CMK (cell line): ENCODE results near the gene MAP3K10.
"Not testable (repeated sequence)": the region's sequence is repeated elsewhere in the genome, so short reads cannot be mapped to it uniquely, and the experiment has no call there.

Experiments used
- DNase-seq: peaks from one replicate; pipeline ENCODE4 v3.0.0-alpha.2; 2010; ENCODE audit warnings: low read depth

Gene MAP3K10

DNA sequence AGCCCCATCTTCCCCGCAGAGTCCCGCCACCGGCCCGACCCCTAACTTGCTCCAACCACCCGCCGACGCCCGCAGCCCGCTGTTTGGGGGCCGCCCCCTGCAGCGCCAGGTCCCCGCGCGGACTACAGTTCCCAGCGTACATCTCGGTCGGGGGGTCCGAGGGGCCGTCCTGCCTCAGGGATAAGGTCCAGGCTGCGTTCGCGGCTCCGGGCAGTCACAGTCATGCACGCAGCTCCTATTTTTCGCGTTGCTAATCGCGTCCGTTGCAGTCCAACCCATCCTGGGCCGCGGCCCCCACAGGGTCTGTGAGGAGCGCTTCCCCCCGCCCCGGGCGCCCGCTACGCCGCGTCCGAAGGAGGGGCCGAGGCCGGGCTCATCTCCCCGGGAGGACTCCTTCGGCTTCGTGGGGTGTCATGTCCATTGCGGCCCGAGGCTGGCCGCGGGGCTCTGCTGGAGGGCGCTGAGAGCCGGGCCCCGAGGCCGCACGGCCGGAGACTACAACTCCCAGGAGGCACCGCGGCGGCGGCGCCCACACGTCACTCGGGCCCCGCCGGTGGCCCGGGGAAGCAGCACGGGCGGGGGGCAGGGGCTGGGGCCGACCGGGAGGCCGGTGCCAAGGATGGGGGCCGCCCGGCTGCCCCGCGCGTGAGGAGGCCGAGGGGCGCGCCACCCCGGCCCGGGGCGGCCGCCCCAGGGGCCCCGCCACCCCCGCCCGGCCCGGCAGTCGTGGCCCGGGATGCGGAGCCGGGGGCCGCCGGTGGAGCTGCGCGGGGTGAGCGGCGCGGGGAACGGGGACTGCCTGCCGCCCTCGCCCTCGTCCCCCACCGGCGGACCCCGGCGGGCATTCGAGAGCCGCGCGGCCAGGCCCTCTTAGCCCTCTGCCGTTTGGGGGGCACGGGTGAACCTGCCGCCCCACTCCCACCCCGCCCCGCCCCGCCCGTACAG, at the start of gene MAP3K10:
Gene MAP3K10 (plus strand): TSS at position 536 of the 945 bp plus-strand sequence. CDS start 606 bp downstream, outside the sequence.
- DNase-seq: no peak

DNA sequence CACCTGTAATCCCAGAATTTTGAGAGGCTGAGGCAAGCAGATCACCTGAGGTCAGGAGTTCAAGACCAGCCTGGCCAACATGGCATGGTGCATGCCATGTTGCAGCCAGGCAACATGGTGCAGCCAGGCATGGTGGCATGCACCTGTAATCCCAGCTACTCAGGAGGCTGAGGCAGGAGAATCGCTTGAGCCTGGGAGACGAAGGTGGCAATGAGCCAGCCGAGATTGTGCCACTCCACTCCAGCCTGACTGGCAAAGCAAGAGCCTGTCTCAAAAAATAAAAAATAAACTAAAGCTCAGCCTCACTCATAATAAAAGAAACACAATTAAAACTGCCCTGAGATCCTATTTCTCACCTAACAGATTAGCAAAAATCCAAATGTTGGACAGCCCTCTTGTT, 49.7 kb upstream of the MAP3K10 start:
- DNase-seq: no peak

DNA sequence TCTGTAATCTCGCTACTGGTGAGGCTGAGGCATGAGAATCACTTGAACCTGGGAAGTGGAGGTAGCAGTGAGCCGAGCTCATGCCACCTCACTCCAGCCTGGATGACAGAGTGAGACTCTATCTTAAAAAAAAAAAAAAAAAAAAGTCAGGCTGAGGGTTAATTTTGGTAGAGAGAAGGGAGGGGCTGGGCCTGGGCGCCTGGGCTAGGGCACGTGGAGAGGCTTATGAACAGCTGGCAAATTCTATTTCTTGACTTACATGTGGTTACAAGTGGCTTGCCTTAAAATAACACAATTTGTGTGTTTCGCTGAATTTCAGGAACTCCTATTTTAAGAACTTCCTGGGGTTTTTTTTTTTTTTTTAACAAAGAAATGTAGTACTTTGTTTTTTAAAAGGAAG, 47.6 kb upstream of the MAP3K10 start:
- no peak for DNase-seq

DNA sequence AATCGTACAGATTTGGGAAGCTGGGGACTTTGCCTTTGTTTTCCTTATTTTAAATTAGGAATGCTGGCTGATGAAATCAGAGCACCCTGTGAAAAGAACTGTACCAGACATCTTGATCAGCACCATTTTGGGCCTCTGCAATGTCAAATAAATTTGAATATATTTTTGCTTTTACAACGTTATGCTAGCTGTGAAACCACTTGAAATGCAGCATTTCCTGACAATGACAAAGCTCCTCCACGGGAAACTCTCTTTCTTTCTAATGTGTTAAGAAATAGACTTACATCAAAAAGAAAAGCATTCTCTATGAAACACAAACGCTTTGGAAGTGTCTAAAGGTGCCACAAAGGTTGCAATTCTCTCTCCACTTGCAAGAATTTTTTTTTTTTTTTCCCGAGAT, 47.1 kb upstream of the MAP3K10 start:
- DNase-seq: no peak

DNA sequence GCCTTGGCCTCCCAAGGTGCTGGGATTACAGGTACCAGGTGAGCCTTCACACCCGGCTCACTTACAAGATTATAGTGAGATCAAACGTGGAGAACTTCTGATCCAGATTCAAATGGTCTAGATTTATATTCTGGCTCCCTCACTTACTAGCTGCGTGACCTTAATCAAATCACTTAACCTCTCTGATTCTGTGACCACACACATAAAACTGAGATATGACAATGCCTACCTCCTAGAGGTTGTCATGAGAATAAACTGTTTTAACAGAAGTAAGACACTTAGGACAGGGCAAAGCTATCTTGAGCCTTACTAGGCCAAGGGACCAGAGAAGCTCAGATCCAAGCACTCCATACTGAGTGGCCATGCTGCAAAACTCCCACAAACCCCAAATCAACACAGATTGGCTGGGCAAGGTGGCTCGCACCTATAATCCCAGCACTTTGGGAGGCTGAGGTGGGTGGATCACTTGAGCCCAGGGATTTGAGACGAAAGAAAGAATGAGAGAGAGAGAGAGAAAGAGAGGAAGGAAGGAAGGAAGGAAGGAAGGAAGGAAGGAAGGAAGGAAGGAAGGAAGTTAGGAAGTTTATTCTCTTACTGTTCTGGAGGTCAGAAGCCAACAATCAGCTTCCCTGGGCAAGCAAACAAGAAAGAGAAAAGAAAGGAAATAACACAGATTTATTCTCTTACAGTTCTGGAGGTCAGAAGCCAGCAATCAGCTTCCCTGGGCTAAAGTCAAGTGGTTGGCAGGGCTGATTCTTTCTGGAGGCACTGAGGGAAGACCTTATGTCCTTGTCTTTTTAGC, 46.1 kb upstream of the MAP3K10 start:
- no peak for DNase-seq

DNA sequence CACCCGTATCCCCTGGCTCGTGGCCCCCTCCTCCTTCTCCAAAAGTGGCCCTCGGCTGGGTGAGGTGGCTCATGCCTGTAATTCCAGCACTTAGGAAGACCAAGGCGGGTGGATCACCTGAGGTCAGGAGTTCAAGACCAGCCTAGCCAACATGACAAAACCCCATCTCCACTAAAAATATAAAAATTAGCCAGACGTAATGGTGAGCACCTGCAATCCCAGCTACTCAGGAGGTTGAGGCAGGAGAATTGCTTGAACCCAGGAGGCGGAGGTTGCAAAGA, 45.5 kb upstream of the MAP3K10 start:
- not testable (repeated sequence) for DNase-seq

DNA sequence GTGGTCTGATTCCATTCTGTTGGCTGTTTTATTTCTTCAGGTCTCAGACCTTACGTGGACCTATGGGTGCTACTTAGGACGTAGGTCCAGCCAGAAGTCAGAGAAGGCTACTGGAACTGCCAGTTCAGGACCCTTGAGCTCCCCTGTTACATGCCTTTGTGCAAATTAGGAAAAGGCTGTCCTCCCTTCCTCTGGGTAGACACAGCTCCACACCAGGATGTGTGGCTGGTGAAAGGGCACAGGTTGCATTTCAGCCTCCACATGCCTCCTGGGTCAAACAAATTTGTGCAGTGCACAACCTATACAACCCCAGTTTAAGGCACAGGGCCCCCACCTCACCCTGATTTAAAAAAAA, 43.9 kb upstream of the MAP3K10 start:
- DNase-seq: no peak

DNA sequence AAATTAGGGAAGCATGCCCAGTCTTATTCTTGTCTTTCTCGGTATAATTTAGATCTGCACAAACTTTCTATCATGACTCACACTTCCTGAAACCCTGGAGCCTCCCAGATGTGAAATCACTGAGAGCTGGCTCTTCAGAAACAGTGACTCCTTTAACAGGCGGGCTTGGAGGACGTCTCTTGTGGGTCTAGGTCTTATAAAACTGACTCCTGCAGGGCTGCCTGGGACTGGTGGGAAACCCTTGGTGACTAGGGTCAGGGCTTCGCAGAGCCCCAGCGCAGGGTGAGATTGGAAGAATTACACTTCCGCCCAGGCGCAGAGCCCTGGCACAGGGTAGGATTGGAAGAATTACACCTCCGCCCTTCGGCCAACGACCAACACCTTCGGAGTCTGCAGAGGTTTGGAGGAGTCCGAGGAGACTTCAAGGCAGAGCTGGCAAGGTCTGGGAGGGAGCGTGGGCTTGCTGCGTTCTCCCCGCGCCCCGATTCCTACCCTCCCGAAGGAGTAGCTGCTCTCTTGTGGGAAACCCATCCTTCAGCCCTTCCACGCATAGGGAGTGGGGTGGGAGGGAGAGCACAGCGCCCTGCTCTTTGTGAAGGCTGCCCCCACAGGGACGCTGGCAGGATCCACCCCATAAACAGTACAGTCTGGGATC, 43.4 kb upstream of the MAP3K10 start:
- DNase-seq: no peak

DNA sequence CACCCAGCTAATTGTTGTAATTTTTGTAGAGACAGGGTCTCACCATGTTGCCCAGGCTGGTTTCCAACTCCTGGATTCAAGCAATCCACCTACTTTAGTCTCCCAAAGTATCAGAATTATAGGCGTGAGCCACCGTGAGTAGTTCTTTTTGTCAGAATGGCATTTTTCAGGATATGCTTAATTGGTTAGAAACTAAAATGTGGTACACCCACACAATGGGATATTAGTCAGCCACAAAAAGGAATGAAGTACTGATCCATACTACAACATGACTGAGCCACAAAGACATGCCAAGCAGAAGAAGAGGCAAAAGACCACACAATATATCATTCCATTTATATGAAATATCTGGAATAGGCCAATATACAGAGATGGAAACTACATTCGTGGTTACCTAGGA, 41.7 kb upstream of the MAP3K10 start:
- no peak for DNase-seq

DNA sequence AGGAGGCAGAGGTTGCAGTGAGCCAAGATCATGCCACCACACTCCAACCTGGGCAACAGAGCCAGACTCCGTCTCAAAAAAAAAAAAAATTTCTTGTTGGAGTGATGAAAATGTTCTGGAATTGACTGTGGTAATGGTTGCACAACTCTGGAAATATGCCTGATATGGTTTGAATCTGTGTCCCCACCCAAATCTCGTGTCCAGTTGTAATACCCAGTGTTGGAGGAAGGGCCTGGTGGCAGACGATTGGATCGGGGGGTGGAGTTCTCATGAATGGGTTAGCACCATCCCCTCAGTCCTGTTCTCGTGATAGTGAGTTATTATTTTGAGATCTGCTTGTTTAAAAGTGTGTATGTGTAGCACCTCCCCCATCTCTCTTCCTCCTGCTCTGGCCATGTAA, 41.1 kb upstream of the MAP3K10 start:
- no peak for DNase-seq

DNA sequence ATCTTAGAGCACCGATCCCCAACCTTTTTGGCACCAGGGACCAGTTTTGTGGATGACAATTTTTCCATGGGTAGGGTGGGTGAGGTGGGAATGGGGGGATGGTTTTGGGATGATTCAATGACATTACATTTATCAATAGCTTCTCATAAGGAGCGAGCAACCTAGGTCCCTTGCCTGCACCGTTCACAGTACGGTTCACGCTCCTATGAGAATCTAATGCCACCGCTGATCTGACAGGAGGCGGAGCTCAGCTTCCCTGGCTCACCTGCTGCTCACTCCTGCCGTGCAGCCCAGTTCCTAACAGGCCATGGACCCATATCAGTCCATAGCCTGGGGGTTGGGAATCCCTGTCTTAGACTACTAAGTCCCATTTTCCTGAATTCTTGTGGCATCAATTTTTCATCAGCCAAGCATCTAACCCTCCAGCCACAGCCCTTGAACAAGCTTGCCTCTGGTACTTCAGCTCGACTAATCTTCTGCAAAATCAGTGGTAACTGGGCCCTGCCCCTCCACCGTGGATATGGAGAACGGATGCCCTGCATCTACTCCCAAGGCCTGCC, 37.0 kb upstream of the MAP3K10 start:
- no peak for DNase-seq

DNA sequence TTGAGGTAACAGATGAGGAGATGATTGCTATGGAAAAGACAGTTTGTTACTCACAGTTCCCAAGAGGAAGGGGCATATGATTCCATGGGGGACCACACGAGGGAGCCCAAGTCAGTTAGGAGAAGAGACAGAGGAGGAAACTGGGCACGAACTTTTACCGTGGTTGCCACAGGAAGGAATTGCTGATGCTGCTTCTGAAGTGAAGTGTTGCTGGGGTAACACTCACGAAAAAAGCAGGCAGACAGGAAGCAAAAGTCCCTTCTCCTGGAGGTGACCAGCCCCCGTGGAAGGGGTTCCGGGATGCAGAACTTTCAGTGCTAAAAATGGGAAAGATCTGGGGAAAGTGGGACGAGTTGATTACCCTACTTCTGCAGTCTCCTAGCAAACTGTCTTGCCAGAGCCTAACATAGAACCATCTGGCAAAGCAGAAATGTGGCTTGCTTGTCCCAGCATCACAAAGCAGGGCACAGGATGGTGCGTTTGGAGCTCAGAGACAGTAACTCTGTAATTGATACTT, 35.4 kb upstream of the MAP3K10 start:
- DNase-seq: peak; percentile 26

DNA sequence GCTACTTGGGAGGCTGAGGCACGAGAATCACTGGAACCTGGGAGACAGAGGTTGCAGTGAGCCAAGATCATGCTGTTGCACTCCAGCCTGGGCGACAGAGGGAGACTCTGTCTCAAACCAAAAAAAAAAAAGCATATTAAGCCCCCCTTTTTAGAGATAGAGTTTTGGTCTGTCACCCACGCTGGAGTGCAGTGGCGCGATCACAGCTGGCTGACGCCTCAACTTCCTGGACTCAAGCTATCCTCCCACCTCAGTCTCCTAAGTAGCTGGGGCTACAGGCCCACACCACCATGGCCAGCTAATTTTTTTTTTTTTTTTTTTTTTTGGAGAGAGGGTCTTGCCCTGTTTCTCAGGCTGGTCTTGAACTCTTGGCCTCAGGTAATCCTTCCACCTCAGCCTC, 34.2 kb upstream of the MAP3K10 start:
- no peak for DNase-seq

DNA sequence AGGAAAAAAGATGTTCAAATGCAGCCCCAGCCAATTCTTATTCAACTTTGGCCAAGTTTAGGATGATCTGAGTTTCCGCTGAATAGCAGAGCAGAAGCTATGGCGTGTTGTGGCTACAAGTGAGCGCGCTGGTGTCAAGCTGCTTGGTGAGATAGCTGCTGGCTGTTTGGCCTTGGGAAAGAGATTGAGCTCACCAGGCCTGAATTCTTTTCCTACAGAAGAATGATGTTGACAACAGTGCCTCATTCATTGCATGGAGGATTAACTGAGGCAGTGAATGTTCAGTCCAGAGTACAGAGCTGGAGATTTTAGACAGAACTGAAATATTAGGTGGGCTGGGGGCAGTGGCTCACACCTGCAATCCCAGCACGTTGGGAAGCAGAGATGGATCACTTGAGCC, 31.5 kb upstream of the MAP3K10 start:
- DNase-seq: no peak

DNA sequence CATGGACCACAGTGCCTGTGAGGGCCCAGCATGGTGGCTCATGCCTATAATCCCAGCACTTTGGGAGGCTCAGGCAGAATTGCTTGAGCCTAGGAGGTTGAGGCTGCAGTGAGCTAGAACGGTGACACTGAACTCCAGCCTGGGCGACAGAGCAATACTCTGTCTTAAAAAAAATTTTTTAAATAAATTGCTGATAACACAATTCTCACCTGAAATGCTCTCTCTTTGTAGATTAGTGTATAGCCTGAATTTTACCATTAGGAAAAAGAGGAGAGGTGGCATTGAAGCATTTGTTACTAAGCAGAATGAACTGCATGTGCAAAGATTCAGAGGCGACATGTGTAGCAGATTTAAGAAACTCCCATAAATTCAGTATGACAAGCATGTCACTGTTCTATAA, 29.1 kb upstream of the MAP3K10 start:
- no peak for DNase-seq

DNA sequence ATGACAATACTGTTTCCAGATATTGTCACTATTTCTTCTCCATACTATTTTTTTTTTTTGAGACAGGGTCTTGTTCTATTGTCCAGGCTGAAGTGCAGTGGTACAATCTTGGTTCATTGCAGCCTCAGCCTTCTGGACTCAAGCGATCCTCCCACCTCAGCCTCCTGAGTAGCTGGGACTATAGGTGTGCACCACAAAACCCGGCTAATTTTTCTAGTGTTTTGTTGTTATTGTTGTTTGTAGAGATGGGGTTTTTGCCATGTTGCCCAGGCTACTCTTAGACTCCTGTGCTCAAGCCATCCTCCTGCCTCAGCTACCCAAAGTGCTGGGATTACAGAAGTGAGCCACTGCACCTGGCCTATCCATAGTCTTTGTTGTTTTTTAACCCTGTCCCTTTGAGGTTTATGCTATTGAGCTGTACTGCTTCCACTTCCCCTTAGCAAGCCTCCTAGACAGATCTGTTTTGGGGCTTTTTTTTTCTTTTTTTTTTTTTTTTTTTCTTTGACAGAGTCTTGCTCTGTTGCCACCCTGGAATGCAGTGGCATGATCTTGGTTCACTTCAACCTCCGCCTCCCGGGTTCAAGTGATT, 27.6 kb upstream of the MAP3K10 start:
- DNase-seq: no peak

DNA sequence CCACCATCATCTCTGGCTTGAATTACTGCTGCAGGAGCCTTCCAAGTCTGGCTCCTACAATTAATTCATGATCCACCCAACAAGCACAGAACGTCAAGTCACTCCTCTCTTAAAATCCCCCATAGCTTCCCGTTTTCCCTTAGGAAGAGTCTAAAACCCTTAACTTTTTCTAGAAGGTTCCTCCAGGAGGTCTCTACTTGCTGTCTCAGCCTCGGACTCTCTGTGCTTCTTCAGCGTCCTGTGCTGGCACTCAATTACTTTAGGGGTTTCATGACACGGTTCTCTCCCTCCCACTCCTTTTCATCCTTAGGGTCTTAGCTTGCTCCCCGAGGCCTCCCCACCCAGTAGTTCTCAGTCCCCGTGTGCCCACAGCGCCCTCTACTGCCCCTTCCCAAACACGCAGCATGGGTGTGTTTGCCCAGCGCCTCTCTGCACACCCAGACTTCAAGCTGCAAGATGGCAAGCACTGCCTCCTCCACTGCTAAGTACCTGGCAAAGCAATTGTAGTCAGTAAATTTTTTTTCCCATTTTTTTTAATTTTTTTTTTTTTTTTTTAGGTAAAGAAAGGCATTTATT, 25.8 kb upstream of the MAP3K10 start:
- peak; percentile 20 for DNase-seq

DNA sequence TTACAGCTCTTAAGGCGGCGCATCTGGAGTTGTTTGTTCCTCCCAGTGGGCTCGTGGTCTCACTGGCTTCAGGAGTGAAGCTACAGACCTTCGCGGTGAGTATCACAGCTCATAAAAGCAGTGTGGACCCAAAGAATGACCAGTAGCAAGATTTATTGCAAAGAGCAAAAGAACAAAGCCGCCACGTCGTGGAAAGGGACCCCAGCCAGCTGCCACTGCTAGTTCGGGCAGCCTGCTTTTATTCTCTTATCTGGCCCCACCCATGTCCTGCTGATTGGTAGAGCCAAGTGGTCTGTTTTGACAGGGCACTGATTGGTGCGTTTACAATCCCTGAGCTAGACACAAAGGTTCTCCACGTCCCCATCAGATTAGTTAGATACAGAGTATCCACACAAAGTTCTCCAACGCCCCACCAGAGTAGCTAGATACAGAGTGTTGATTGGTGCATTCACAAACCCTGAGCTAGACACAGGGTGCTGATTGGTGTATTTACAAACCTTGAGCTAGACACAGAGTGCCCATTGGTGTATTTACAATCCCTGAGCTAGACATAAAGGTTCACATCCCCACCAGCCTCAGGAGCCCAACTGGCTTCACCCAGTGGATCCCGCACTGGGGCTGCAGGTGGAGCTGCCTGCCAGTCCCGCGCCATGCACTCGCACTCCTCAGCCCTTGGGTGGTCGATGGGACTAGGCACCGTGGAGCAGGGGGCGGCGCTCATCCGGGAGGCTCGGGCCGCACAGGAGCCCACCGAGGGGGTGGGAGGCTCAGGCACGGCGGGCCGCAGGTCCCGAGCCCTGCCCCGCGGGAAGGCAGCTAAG, 21.5 kb upstream of the MAP3K10 start:
- not testable (repeated sequence) for DNase-seq

DNA sequence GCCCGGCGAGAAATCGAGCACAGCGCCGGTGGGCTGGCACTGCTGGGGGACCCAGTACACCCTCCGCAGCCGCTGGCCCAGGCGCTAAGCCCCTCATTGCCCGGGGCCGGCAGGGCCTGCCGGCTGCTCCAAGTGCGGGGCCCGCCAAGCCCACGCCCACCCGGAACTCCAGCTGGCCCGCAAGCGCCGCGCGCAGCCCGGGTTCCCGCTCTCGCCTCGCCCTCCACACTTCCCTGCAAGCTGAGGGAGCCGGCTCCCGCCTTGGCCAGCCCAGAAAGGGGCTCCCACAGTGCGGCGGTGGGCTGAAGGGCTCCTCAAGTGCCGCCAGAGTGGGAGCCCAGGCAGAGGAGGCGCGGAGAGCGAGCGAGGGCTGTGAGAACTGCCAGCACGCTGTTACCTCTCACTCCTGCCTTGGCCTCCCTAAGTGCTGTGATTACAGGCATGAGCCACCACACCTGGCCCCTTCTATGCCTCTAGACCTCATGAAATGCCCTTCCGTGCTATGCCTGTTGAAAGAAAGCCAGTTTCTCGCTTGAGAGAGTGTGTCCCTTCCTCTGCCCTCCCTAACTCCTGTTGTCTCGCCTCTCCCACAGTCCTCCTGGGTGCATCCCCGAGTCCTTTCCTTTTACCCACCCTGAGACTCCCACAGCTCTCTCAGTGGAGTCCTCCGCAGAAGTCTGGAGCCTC, 20.8 kb upstream of the MAP3K10 start:
- DNase-seq: not testable (repeated sequence)

DNA sequence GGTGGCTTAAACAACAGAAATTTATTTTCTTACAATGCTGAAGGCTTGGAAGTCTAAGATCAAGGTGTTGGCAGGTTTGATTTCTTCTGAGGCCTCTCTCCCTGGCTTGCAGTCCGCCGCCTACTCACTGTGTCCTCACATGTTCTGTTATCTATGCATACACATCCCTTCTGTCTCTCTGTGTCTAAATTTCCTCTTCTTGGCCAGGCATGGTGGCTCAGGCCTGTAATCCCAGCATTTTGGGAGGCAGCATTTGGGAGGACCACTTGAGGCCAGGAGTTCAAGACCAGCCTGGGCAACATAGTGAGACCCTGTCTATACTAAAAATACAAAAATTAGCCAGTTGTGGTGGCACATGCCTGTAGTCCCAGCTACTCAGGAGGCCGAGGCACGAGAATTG, 19.9 kb upstream of the MAP3K10 start:
- DNase-seq: not testable (repeated sequence)
